Glutamatergic neuron (in vitro differentiated cells): ENCODE measurements around the gene MLKL. TPM values are rescaled to one million over a fixed set of nuclear protein-coding genes. Genes with fewer than 3 reads are reported as not detected.

Experiments
- DNase-seq: peaks from one replicate; pipeline ENCODE4 v3.0.0; 2022
- H3K27ac Mint-ChIP-seq: one replicate; pipeline ENCODE4 v1.8.0; 2020; ENCODE audit warnings: mild to moderate bottlenecking, mixed read lengths, inconsistent platforms; ENCODE audit not compliant: unreplicated experiment
- H3K27me3 Mint-ChIP-seq: one replicate; pipeline ENCODE4 v1.8.0; 2020; ENCODE audit warnings: mild to moderate bottlenecking, moderate library complexity, mixed read lengths, inconsistent platforms; ENCODE audit not compliant: unreplicated experiment
- H3K36me3 Mint-ChIP-seq: one replicate; pipeline ENCODE4 v1.8.0; 2020; ENCODE audit warnings: mild to moderate bottlenecking, mixed read lengths, inconsistent platforms; ENCODE audit not compliant: unreplicated experiment
- H3K4me1 Mint-ChIP-seq: one replicate; pipeline ENCODE4 v1.8.0; 2020; ENCODE audit warnings: mild to moderate bottlenecking, low read depth, mixed read lengths, inconsistent platforms; ENCODE audit not compliant: unreplicated experiment
- H3K4me3 Mint-ChIP-seq: one replicate; pipeline ENCODE4 v1.8.0; 2020; ENCODE audit warnings: mild to moderate bottlenecking, mixed read lengths, inconsistent platforms; ENCODE audit not compliant: unreplicated experiment
- H3K9me3 Mint-ChIP-seq: one replicate; pipeline ENCODE4 v1.8.0; 2020; ENCODE audit warnings: mild to moderate bottlenecking, moderate library complexity, mixed read lengths, inconsistent platforms; ENCODE audit not compliant: unreplicated experiment
- total RNA-seq: library from RNA; stranded (reverse); fragmentation: NEBNext Ultra II Directional; extraction: Animal tissue kit (Norgen Biotek cat#: 25700); gene quantifications from one replicate; pipeline ENCODE4 v1.2.1, GENCODE V29; 2021; ENCODE audit not compliant: unreplicated experiment
- TF ChIP-seq, protein P1 (sequence below): fragments of 200-600 bp; sonication (generic); IDR thresholded peaks from one replicate; pipeline ENCODE4 v1.5.0; 2021; ENCODE audit not compliant: partially characterized antibody, unreplicated experiment

The MLKL gene
- total RNA-seq, 1 donor from 2014 or later = not detected

DNA sequence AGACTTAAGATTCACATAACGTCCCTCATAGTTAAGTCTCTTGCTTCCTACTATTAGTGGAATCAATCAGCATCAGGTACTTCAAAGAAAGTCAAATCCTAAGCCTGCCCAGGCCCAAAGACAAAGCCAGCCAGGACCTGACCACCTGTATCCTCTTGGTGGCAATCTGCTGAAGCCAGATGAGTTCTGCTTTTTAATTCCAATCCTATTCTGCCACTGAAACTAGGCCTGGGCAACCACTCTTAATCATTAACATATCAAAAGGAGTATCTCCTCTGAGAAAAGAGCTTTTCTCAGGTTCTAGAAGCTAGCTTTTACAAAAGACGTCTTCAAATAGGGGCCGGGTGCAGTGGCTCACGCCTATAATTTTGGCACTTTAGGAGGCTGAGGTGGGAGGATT is 78.7 kb downstream of the MLKL start:
- Mint-ChIP-seq H3K4me3 (no peak overlapping the region), H3K36me3 (no peaks in the 10 kb centered on the region), H3K27ac (no peak overlapping the region), H3K4me1 (peaks cover 7% of the 10 kb centered on the region), H3K9me3 (no peaks in the 10 kb centered on the region), H3K27me3 (no peaks in the 10 kb centered on the region)
- DNase-seq = no peak
- TF ChIP-seq, protein P1, sequence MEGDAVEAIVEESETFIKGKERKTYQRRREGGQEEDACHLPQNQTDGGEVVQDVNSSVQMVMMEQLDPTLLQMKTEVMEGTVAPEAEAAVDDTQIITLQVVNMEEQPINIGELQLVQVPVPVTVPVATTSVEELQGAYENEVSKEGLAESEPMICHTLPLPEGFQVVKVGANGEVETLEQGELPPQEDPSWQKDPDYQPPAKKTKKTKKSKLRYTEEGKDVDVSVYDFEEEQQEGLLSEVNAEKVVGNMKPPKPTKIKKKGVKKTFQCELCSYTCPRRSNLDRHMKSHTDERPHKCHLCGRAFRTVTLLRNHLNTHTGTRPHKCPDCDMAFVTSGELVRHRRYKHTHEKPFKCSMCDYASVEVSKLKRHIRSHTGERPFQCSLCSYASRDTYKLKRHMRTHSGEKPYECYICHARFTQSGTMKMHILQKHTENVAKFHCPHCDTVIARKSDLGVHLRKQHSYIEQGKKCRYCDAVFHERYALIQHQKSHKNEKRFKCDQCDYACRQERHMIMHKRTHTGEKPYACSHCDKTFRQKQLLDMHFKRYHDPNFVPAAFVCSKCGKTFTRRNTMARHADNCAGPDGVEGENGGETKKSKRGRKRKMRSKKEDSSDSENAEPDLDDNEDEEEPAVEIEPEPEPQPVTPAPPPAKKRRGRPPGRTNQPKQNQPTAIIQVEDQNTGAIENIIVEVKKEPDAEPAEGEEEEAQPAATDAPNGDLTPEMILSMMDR = no peak

Other genes with a start within 250 kb of the MLKL start
- gene GLG1, start 93.7 kb downstream of the MLKL start, total RNA-seq = 143 TPM
- 30.5 TPM for gene RFWD3, start 34.0 kb downstream of the MLKL start, total RNA-seq
- gene FA2H, start 74.0 kb upstream of the MLKL start, total RNA-seq = not detected